GM12891 (cell line): ENCODE data around the gene DSCAM.

Experiments
- PAX5 ChIP-seq: IDR thresholded peaks from 2 replicates; pipeline ENCODE4 v1.6.1; 2011; ENCODE audit warnings: low read length, moderate library complexity, mild to moderate bottlenecking; ENCODE audit not compliant: insufficient read depth, severe bottlenecking
- POLR2A ChIP-seq: IDR thresholded peaks from 2 replicates; pipeline ENCODE4 v1.6.1; 2011; ENCODE audit warnings: low read depth, low read length, control low read depth
- POLR2AphosphoS5 ChIP-seq: IDR thresholded peaks from 2 replicates; pipeline ENCODE4 v1.6.1; 2011; ENCODE audit warnings: low read depth, low read length, control low read depth
- SPI1 ChIP-seq: IDR thresholded peaks from 2 replicates; pipeline ENCODE4 v1.6.1; 2011; ENCODE audit warnings: low read depth, low read length, control low read depth
- TAF1 ChIP-seq: IDR thresholded peaks from 2 replicates; pipeline ENCODE4 v1.6.1; 2011; ENCODE audit warnings: low read depth, low read length, control low read depth

DNA sequence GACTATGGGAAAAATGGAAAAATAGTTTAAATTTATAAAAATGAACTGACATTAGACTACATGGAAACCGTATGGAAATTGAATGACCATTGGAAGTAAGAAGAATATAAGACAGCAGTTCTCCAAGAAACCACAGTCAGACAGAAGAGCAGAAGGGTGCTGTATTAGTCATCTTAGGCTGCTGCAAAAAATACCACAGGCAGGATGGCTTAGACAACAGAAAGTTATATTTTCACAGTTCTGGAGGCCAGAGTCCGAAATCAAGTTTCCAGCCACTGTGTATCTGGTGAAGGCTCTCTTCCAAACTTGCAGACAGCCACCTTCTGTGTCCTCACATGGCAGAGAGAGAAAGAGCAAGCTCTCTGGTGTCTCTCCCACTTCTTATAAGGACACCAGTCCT lies 175.2 kb downstream of the DSCAM start:
- TF ChIP-seq POLR2AphosphoS5 (no peak), POLR2A (no peak), TAF1 (no peak), SPI1 (no peak), PAX5 (no peak)
